DLD1 (cell line): Measurements from ENCODE around the gene CIDEA.

Source experiments
- in situ Hi-C: cut with HindIII; loops from 2 replicates; pipeline ENCODE4 v1.10.0; 2017; ENCODE audit warnings: low sequenced_read_pairs

The CIDEA gene

GRCh38 chr18:12264864-12265263, 10.7 kb downstream of the CIDEA start:
- in situ Hi-C loops = no loop called here

- in situ Hi-C loops = no loop called here
Observed at GRCh38 chr18:12271376-12272235, 17.4 kb downstream of the CIDEA start.

DNA sequence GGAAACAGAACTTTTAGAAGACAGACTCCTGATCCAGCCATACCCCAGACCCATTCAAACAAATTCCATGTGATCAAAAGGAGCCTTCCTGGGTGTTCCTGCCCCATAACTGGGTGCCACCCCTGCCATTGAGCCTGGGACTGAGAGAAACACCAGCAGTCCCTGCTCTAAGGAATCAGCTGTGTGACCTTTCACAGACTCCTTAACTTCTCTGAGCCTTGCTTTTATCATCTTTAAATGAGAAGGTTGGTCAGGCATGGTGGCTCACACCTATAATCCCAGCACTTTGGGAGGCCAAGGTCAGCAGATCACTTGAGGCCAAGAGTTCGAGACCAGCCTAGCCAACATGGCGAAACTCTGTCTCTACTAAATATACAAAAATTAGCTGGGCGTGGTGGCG, 20.6 kb downstream of the CIDEA start:
- in situ Hi-C loops = no loop called here

DNA sequence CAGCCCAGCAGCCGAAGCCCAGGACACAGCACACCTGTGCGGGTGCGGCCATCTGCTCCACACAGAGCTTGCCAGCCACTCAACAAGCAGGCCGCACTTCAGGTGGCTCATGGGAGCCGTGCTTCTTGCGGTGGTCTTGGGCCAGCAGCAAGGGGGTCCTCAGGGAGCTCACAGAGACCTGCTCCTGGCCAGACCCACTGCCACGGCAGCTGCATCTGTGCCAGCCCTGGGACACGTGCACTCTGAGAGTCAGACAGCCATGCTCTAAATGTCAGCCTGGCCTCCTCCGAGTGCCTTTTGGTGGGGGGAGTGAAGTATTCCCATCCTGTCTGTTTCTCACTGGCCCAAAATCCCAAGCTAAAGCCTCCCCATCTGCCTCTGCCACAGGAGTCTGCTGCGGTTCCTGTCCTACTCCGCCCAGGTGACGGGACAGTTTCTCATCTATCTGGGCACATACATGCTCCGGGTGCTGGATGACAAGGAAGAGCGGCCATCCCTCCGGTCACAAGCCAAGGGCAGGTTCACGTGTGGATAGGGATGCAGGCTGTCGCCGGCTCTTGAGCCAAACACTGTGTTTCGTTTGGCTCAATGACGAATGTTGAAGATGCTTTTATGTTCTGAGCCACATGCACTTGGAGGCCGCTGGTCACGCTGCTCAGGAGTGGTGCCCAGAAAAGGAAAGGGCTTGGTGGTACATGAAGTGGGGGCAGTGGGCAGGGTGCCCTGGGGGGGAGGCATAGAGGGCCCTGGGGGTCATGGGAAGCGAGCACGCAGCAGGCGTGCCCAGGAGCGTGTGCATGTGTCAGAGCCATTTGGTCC, 22.8 kb downstream of the CIDEA start:
- in situ Hi-C loops = no loop called here

GRCh38 chr18:12278215-12278671, 24.1 kb downstream of the CIDEA start:
- in situ Hi-C loops = no loop called here

GRCh38 chr18:12278741-12279682, 24.9 kb downstream of the CIDEA start:
- in situ Hi-C loops = no loop called here

DNA sequence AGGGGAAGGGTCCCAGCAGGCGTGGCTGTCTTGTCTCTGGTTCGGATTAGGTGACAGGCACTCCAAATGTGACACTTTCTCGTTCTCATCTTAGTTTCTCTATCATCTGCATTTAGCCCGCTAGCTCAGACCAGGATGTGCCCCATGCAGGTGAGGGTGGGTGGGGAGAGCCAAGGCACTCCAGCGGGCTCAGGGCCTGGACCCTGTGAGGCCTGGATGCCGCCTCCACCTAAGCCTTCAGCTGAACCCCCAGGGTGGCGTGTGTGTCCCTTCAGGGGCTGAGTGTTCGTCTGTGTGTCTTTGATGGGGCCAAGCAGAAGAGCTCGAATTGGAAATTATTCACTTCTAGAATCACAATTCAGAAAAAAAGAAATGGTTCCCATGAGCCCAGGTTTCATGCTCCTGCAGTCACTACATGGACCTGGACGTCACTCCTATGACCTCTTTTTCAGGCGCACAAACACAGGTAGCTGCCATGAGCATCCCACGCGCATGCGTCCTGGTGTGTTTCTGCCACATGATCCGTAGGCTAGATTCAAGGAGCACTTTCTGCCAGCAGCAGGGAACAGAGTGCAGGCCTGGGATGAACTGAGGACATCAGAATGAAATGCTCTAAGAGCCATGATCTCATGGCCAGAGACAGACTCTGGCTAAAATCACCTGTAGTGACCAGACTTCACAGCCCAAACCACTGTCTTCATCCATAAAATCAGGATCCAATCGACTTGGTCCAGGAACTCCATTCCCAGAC, 25.8 kb downstream of the CIDEA start:
- in situ Hi-C loops = no loop called here

- in situ Hi-C loops = no loop called here
Observed at GRCh38 chr18:12281861-12282260, 27.7 kb downstream of the CIDEA start.

- in situ Hi-C loops = no loop called here
Observed at GRCh38 chr18:12282442-12283039, 28.4 kb downstream of the CIDEA start.

DNA sequence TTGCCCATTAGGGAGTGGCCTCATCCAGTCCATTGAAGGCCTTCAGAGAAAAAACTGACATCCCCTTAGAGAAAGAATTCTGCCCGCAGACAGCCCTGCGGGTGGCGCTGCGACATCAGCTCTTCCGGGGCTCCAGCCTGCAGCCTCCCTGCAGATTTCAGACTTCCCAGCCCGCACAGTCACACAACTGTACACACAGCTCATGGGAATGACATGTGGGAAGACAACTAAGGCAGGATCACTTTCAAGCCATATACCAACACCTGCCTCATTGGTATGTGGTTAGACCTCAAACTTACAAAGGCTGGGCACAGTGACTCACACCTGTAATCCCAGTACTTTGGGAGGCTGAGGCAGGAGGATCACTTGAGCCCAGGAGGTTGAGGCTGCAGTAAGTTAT, 29.1 kb downstream of the CIDEA start:
- in situ Hi-C loops = no loop called here

- in situ Hi-C loops = no loop called here
Observed at GRCh38 chr18:12283666-12284065, 29.5 kb downstream of the CIDEA start.

- in situ Hi-C loops = no loop called here
Observed at GRCh38 chr18:12287131-12287681, 33.0 kb downstream of the CIDEA start.

GRCh38 chr18:12287684-12288402, 33.7 kb downstream of the CIDEA start:
- in situ Hi-C loops = no loop called here

- in situ Hi-C loops = no loop called here
Observed at GRCh38 chr18:12288403-12288755, 34.2 kb downstream of the CIDEA start.

GRCh38 chr18:12290086-12290485, 35.9 kb downstream of the CIDEA start:
- in situ Hi-C loops = no loop called here

GRCh38 chr18:12291161-12291560, 37.0 kb downstream of the CIDEA start:
- in situ Hi-C loops = no loop called here

DNA sequence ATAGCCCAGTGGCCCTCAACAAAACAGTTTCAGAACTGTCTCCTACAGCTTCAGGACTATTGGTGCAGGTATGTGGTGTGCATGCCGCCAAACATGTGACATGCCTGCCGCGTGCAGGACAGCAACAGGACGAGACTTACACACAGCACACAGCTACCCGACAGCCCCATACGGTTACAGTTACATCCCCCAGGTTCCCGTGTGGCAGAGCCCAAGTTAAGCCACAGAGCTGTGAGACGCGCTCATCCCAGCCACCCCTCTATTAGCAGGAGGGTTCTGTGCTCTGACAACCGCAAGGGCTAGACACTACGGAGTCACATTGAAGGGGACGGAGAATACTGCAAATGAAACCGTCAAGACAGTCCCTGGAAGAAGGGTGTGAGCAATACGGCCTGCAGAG, 37.5 kb downstream of the CIDEA start:
- in situ Hi-C loops = no loop called here

DNA sequence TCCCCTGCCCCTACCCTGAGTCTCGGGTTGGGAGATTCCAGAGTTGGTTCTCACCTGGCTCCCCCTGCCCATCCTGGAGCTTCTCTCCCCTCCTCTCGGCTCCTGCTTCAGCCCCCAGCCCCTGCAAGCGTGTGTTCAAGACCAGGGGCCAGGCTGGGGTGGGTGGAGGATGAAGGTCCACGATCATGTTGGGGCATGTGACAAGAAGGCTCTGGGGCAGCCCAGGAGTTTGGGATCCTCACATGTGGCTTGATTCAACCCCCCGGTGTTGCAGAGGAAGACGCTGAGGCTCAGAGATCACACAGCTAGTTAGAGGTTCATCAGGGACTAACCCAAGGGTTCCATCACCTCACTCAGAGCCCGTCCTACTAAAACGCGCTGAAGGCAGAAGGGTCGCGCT, 39.7 kb downstream of the CIDEA start:
- in situ Hi-C loops = no loop called here
